ENCODE results near the gene DUSP23. TPM values are rescaled to one million over a fixed set of nuclear protein-coding genes. Genes with fewer than 3 reads are reported as not detected.

The DUSP23 gene
- total and polyA plus RNA-seq, 2 experiments from 2014 or later = 56.3 to 97.6 TPM

GRCh38 chr1:159790237-159790917 is 9.6 kb downstream of the DUSP23 start:
- Histone ChIP-seq H3K4me2 (no peak overlapping the region), H2AFZ (no peak overlapping the region), H3K9me2 (ENCODE audit: insufficient read depth) (0 out of 2 replicates have a peak, but pooled peaks cover 5% of the 10 kb centered on the region), H3K4me1 (ENCODE audit: insufficient read depth) (no peaks in the 10 kb centered on the region), H3K36me3 (ENCODE audit: insufficient read depth) (no peaks in the 10 kb centered on the region), H3K79me2 (replicated peaks; ENCODE audit: insufficient read depth) (no peaks in the 10 kb centered on the region), H4K20me1 (replicated peaks; ENCODE audit: insufficient read depth) (no peaks in the 10 kb centered on the region), H3F3A (replicated peaks; ENCODE audit: low read depth) (no peaks in the 10 kb centered on the region), H3K4me3 (no peak overlapping the region), H3K27me3 (ENCODE audit: insufficient read depth) (no peaks in the 10 kb centered on the region), H3K27ac (ENCODE audit: low read depth) (no peak overlapping the region)
- Mint-ChIP-seq H3K27ac (no peak overlapping the region), H3K4me1 (peaks cover 3% of the 10 kb centered on the region; the same call in 2 of the 3 replicates), H3K36me3 (ENCODE audit: low read depth) (0 out of 3 replicates have a peak, but pooled peaks cover 3% of the 10 kb centered on the region), H3K27me3 (ENCODE audit: insufficient read depth, low read depth, poor library complexity) (peaks cover 5% of the 10 kb centered on the region), H3K9me3 (no peaks in the 10 kb centered on the region), H3K4me3 (no peak overlapping the region)
- peak; percentile 84 for ATAC-seq
- peak; percentile 81 for DNase-seq (ENCODE audit: low spot score)
- TF ChIP-seq, protein P1, sequence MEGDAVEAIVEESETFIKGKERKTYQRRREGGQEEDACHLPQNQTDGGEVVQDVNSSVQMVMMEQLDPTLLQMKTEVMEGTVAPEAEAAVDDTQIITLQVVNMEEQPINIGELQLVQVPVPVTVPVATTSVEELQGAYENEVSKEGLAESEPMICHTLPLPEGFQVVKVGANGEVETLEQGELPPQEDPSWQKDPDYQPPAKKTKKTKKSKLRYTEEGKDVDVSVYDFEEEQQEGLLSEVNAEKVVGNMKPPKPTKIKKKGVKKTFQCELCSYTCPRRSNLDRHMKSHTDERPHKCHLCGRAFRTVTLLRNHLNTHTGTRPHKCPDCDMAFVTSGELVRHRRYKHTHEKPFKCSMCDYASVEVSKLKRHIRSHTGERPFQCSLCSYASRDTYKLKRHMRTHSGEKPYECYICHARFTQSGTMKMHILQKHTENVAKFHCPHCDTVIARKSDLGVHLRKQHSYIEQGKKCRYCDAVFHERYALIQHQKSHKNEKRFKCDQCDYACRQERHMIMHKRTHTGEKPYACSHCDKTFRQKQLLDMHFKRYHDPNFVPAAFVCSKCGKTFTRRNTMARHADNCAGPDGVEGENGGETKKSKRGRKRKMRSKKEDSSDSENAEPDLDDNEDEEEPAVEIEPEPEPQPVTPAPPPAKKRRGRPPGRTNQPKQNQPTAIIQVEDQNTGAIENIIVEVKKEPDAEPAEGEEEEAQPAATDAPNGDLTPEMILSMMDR (conservative IDR thresholded peaks at IDR 0.05; ENCODE audit: low read depth in 2 of 2) = peak; percentile 73 to 83
- TF ChIP-seq CREB1 (CRISPR knock-in tag; IDR thresholded peaks at IDR 0.05; ENCODE audit: low read depth) (no peak), EZH2 (IDR thresholded peaks at IDR 0.05; ENCODE audit: low read depth, unreplicated experiment) (no peak), ZNF462 (CRISPR knock-in tag; IDR thresholded peaks at IDR 0.05) (no peak), ZNF114 (CRISPR knock-in tag; IDR thresholded peaks at IDR 0.05) (no peak)
- TF ChIP-seq, protein P2, sequence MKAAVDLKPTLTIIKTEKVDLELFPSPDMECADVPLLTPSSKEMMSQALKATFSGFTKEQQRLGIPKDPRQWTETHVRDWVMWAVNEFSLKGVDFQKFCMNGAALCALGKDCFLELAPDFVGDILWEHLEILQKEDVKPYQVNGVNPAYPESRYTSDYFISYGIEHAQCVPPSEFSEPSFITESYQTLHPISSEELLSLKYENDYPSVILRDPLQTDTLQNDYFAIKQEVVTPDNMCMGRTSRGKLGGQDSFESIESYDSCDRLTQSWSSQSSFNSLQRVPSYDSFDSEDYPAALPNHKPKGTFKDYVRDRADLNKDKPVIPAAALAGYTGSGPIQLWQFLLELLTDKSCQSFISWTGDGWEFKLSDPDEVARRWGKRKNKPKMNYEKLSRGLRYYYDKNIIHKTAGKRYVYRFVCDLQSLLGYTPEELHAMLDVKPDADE (IDR thresholded peaks at IDR 0.05) = no peak
